GM23248 (cell line): ENCODE data around the gene TANK. TPM values are rescaled to one million over a fixed set of nuclear protein-coding genes. Genes with fewer than 3 reads are reported as not detected.
"Not testable (repeated sequence)": the region's sequence is repeated elsewhere in the genome, so short reads cannot be mapped to it uniquely, and the experiment has no call there.

Experiments
- DNase-seq: peaks from one replicate; pipeline ENCODE4 v3.0.0-alpha.2; 2015
- H2AFZ ChIP-seq: fragments of 200-600 bp; sonication (generic); 2 replicates; pipeline ENCODE4 v1.6.1; 2016; ENCODE audit warnings: antibody characterized with exemption
- H3F3A ChIP-seq: fragments of 200-600 bp; sonication (generic); 2 replicates; pipeline ENCODE4 v1.6.1; 2016; ENCODE audit warnings: mild to moderate bottlenecking, antibody characterized with exemption, mixed run types; ENCODE audit not compliant: insufficient read depth
- H3K27ac ChIP-seq: fragments of 200-600 bp; sonication (generic); 2 replicates; pipeline ENCODE4 v1.5.1; 2016; ENCODE audit warnings: mild to moderate bottlenecking
- H3K27me3 ChIP-seq: fragments of 200-600 bp; sonication (generic); replicated peaks from 2 replicates; pipeline ENCODE4 v1.6.1; 2016; ENCODE audit warnings: mild to moderate bottlenecking; ENCODE audit not compliant: insufficient read depth
- H3K36me3 ChIP-seq: fragments of 200-600 bp; sonication (generic); 2 replicates; pipeline ENCODE4 v1.6.1; 2016; ENCODE audit warnings: low read depth, mild to moderate bottlenecking
- H3K4me1 ChIP-seq: fragments of 200-600 bp; sonication (generic); 2 replicates; pipeline ENCODE4 v1.6.1; 2016; ENCODE audit warnings: mild to moderate bottlenecking; ENCODE audit not compliant: insufficient read depth
- H3K4me2 ChIP-seq: fragments of 200-600 bp; sonication (generic); one replicate; pipeline ENCODE4 v1.6.1; 2016; ENCODE audit warnings: mild to moderate bottlenecking; ENCODE audit not compliant: unreplicated experiment
- H3K4me3 ChIP-seq: fragments of 200-600 bp; sonication (generic); 2 replicates; pipeline ENCODE4 v1.5.1; 2016; ENCODE audit warnings: mild to moderate bottlenecking
- H3K79me2 ChIP-seq: fragments of 200-600 bp; sonication (generic); 2 replicates; pipeline ENCODE4 v1.6.1; 2016; ENCODE audit warnings: mild to moderate bottlenecking; ENCODE audit not compliant: insufficient read depth
- H3K9ac ChIP-seq: fragments of 200-600 bp; sonication (generic); 2 replicates; pipeline ENCODE4 v1.6.1; 2016; ENCODE audit warnings: mild to moderate bottlenecking
- H3K9me2 ChIP-seq: fragments of 200-600 bp; sonication (generic); 2 replicates; pipeline ENCODE4 v1.6.1; 2016; ENCODE audit warnings: mixed run types, mild to moderate bottlenecking, moderate library complexity; ENCODE audit not compliant: insufficient read depth
- H3K9me3 ChIP-seq: fragments of 200-600 bp; sonication (generic); one replicate; pipeline ENCODE4 v1.6.1; 2017; ENCODE audit warnings: low read depth
- H4K20me1 ChIP-seq: fragments of 200-600 bp; sonication (generic); 2 replicates; pipeline ENCODE4 v1.6.0; 2016; ENCODE audit not compliant: insufficient read depth
- EZH2 ChIP-seq: fragments of 200-600 bp; sonication (generic); IDR thresholded peaks from 2 replicates; pipeline ENCODE4 v1.6.1; 2018; ENCODE audit warnings: antibody characterized with exemption, mild to moderate bottlenecking; ENCODE audit not compliant: insufficient read depth, poor library complexity, severe bottlenecking
- EZH2phosphoT487 ChIP-seq: fragments of 200-600 bp; sonication (generic); IDR thresholded peaks from 2 replicates; pipeline ENCODE4 v1.6.1; 2018; ENCODE audit warnings: antibody characterized with exemption, moderate library complexity, mild to moderate bottlenecking, low read depth; ENCODE audit not compliant: insufficient read depth
- WGBS, 2 experiments: methylation state at CpG; one replicate each; pipeline ENCODE4 v1.1.6; 2015 to 2017; ENCODE audit warnings: low lambda C conversion rate in 2 of 2, low coverage in 1 of 2; ENCODE audit errors: missing lambda C conversion rate in 2 of 2; 5-methylcytosine and 5-hydroxymethylcytosine counted together
- in situ Hi-C: fragments of 300-500 bp; cut with MboI; formaldehyde crosslinking; loops from 2 replicates; pipeline ENCODE4 v1.15.0; 2020
- polyA plus RNA-seq: library from polyadenylated mRNA; unstranded; fragments of >200 nt; fragmentation: Nextera tagmentation; extraction: Ambion mirVana; gene quantifications from 2 replicates; pipeline ENCODE4 v1.2.1, GENCODE V29; 2016
- total RNA-seq: library from RNA; depleted of rRNA; stranded (reverse); fragments of >200 nt; shearing (Covaris generic); gene quantifications from 2 replicates; pipeline ENCODE4 v1.2.3, GENCODE V29; 2014

The TANK gene
- total and polyA plus RNA-seq, 2 experiments from 2014 or later: 60.4 to 84.4 TPM

DNA sequence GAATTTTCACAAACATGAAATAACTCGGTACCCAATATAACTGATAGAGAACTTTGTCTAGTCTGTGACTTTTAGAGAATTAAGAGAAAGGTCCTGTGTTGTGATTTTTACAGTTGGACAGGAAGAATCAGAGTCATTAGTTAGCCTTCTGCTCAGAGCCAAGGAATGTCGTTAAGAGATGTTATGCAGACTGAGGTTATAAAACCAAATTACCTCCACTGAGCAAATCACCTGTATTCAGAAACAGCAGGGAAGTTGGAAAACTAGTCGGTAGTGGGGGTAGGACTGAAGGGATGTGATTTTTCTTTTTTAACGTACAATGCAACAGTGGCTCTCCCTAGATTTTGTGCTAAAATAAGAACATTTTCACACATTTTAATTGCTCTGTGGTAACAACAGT, 18.5 kb downstream of the TANK start:
- no peak overlapping the region for H3K4me2 ChIP-seq
- H3F3A ChIP-seq: no peaks in the 10 kb centered on the region
- no peaks in the 10 kb centered on the region for H3K4me1 ChIP-seq
- TF ChIP-seq EZH2: no peak
- no peak for TF ChIP-seq EZH2phosphoT487
- no peak overlapping the region for H3K27ac ChIP-seq
- WGBS, 2 experiments: 60 to 67% methylated on average over 4 of the region's 4 CpGs
- no peak overlapping the region for H3K9ac ChIP-seq
- peaks cover 43% of the 10 kb centered on the region for H3K36me3 ChIP-seq
- in situ Hi-C loops: no loop called here
- peaks cover 65% of the 10 kb centered on the region for H3K79me2 ChIP-seq
- no peak overlapping the region for H3K4me3 ChIP-seq
- DNase-seq: no peak
- no peaks in the 10 kb centered on the region for H3K27me3 ChIP-seq
- H3K9me3 ChIP-seq: no peaks in the 10 kb centered on the region
- no peaks in the 10 kb centered on the region; the same call in 1 of the 2 replicates for H4K20me1 ChIP-seq
- H3K9me2 ChIP-seq: no peaks in the 10 kb centered on the region
- H2AFZ ChIP-seq: no peak overlapping the region

DNA sequence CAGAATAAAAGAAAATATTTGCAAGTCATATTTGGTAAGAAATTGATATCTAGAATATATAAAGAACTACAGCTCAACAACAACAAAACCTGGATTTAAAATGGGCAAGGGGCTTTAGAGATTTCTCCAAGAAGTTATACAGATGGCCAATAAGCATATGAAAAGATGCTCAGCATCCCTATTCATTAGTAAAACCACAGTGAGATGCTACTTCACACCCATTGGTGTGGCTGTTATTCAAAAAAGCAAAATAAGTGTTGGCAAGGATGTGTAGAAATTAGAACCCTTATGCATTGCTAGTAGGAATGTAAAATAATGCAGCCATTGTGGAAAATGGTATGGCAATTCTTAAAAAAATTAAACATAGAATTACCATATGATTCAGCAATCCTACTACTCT, 29.8 kb downstream of the TANK start:
- Histone ChIP-seq H3K27me3 (no peaks in the 10 kb centered on the region), H3K79me2 (peaks cover 61% of the 10 kb centered on the region), H3K27ac (no peak overlapping the region), H4K20me1 (no peaks in the 10 kb centered on the region), H3K4me2 (no peak overlapping the region), H3F3A (no peaks in the 10 kb centered on the region), H3K36me3 (peaks cover 29% of the 10 kb centered on the region), H3K9me3 (no peaks in the 10 kb centered on the region), H3K9me2 (no peaks in the 10 kb centered on the region), H3K9ac (no peak overlapping the region), H3K4me3 (no peak overlapping the region), H3K4me1 (no peaks in the 10 kb centered on the region), H2AFZ (no peak overlapping the region)
- in situ Hi-C loops: no loop called here
- no peak for DNase-seq
- TF ChIP-seq EZH2 (no peak), EZH2phosphoT487 (no peak)

GRCh38 chr2:161195602-161196001, 35.4 kb downstream of the TANK start:
- H3K27ac ChIP-seq, H3K4me2 ChIP-seq, DNase-seq, H2AFZ ChIP-seq, H3K27me3 ChIP-seq, H3K9me2 ChIP-seq, H3K4me3 ChIP-seq, H3K4me1 ChIP-seq, in situ Hi-C loops, H3K9me3 ChIP-seq, H3F3A ChIP-seq, H4K20me1 ChIP-seq, H3K9ac ChIP-seq: not testable (repeated sequence)
- H3K36me3 ChIP-seq: peaks cover 33% of the 10 kb centered on the region
- WGBS, 2 experiments: 95 to 98% methylated on average over 4 of the region's 4 CpGs
- H3K79me2 ChIP-seq: peaks cover 98% of the 10 kb centered on the region

GRCh38 chr2:161199912-161200701, 39.9 kb downstream of the TANK start:
- no peaks in the 10 kb centered on the region for H3K9me2 ChIP-seq
- no peak for TF ChIP-seq EZH2phosphoT487
- WGBS, 2 experiments: 84 to 90% methylated on average over 4 of the region's 4 CpGs

DNA sequence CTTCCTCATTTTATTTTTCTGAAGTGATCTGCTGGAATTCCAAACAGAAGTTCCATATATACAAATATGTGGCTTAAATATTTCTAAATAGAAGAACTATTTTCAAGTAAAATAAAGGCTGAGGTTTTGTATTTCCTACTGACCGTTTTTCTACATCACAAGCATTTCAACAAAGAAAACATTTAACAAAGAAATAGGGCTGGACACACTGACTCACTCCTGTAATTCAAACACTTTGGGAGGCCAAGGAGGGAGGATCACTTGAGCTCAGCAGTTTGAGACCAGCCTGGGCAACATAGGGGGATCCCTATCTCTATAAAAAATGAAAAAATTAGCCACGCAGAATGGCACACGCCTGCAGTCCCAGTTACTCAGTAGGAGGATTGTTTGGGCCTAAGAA, 44.6 kb downstream of the TANK start:
- H3K4me1 ChIP-seq: peaks cover 27% of the 10 kb centered on the region
- H3K79me2 ChIP-seq: peaks cover 39% of the 10 kb centered on the region
- peaks cover 9% of the 10 kb centered on the region; the same call in 1 of the 2 replicates for H3F3A ChIP-seq
- H2AFZ ChIP-seq: no peak overlapping the region
- H3K4me2 ChIP-seq: no peak overlapping the region
- no peak overlapping the region for H3K9ac ChIP-seq
- H4K20me1 ChIP-seq: 0 out of 2 replicates have a peak, but pooled peaks cover 2% of the 10 kb centered on the region
- H3K27ac ChIP-seq: no peak overlapping the region
- H3K27me3 ChIP-seq: no peaks in the 10 kb centered on the region
- H3K36me3 ChIP-seq: peaks cover 40% of the 10 kb centered on the region
- H3K4me3 ChIP-seq: no peak overlapping the region
- DNase-seq: no peak
- H3K9me2 ChIP-seq: no peaks in the 10 kb centered on the region
- TF ChIP-seq EZH2: no peak
- TF ChIP-seq EZH2phosphoT487: no peak
- WGBS, 2 experiments: 96 to 98% methylated on average over 3 of the region's 3 CpGs
- no peaks in the 10 kb centered on the region for H3K9me3 ChIP-seq
- in situ Hi-C loops: no loop called here

More at GRCh38 chr2:161199912-161200701, 39.9 kb downstream of the TANK start:
- H3K4me1 ChIP-seq: no peaks in the 10 kb centered on the region
- in situ Hi-C loops: no loop called here
- H3F3A ChIP-seq: no peaks in the 10 kb centered on the region
- no peak overlapping the region for H3K4me2 ChIP-seq
- no peak overlapping the region for H2AFZ ChIP-seq
- no peak overlapping the region for H3K4me3 ChIP-seq
- 0 out of 2 replicates have a peak, but pooled peaks cover 2% of the 10 kb centered on the region for H4K20me1 ChIP-seq
- no peaks in the 10 kb centered on the region for H3K9me3 ChIP-seq
- peaks cover 48% of the 10 kb centered on the region for H3K36me3 ChIP-seq
- no peak for DNase-seq
- H3K27me3 ChIP-seq: no peaks in the 10 kb centered on the region
- no peak overlapping the region for H3K27ac ChIP-seq
- H3K9ac ChIP-seq: no peak overlapping the region
- peaks cover 82% of the 10 kb centered on the region for H3K79me2 ChIP-seq
